ENCODE data around the gene TSPAN8.
"Not testable (repeated sequence)": the region's sequence is repeated elsewhere in the genome, so short reads cannot be mapped to it uniquely, and the experiment has no call there.

TSPAN8 gene

DNA sequence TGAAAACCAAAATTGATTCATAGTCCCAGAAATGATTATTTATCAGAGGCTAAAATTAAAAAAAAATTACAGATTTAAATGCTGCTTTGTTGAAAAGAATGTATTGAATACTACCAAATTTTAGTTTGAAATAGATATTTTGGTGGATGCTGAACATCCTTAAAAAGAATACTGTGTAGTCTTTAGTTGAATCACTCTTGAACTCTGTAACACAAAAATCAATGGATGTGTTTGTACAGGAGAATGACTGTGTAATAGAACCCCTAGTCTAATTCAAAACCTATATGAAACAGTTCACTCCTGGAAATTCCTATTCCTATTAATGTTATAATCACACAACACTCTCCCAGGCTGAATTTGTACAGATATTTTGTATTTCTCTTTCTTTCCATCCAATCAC, 1.5 kb upstream of the TSPAN8 start:
- TF ChIP-seq POLR2A (IDR thresholded peaks at IDR 0.05; ENCODE audit: low read depth, low read length) (no peak), POU2F2 (IDR thresholded peaks at IDR 0.05; ENCODE audit: low read depth, low read length) (no peak), TAF1 (IDR thresholded peaks at IDR 0.05; ENCODE audit: low read depth, low read length) (no peak), POLR2AphosphoS5 (IDR thresholded peaks at IDR 0.05; ENCODE audit: low read depth, low read length) (no peak), SPI1 (IDR thresholded peaks at IDR 0.05; ENCODE audit: low read depth, low read length) (no peak)
- no peak for DNase-seq (ENCODE audit: insufficient read length, low spot score)
- no peak for FAIRE-seq

DNA sequence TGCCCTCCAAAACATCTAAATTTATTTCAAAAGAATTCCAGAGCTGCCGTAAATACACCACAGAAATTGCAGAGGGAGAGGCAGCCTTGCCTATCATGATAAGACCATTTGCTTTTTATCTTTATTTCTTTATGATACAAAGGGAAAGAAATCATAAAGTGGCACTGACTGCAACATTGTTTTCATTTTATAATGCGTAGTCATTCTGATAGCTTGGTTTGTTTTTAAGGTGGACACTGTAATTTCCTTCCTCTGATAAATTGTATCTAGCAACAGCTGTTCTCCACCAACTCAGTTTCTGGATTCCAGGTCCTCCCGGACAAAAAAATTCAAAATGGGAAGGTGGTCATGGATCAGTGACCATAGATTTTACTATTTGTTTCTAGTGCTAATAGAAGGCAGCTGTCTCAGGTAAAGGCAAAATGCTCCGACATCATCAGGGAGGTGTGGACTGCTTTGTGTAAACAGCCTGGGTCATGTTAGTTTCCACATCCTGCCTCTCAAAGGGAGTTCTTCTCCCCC, 623 bp upstream of the TSPAN8 start:
- DNase-seq (ENCODE audit: insufficient read length, low spot score) (no peak), FAIRE-seq (no peak)
- TF ChIP-seq POLR2AphosphoS5 (IDR thresholded peaks at IDR 0.05; ENCODE audit: low read depth, low read length) = no peak
- TF ChIP-seq TAF1 (IDR thresholded peaks at IDR 0.05; ENCODE audit: low read depth, low read length) = no peak
- TF ChIP-seq POLR2A (IDR thresholded peaks at IDR 0.05; ENCODE audit: low read depth, low read length) = no peak
- no peak for TF ChIP-seq PAX5 (IDR thresholded peaks at IDR 0.05; ENCODE audit: insufficient read depth, low read length, severe bottlenecking)
- TF ChIP-seq POU2F2 (IDR thresholded peaks at IDR 0.05; ENCODE audit: low read depth, low read length) = no peak
- no peak for TF ChIP-seq SPI1 (IDR thresholded peaks at IDR 0.05; ENCODE audit: low read depth, low read length)

DNA sequence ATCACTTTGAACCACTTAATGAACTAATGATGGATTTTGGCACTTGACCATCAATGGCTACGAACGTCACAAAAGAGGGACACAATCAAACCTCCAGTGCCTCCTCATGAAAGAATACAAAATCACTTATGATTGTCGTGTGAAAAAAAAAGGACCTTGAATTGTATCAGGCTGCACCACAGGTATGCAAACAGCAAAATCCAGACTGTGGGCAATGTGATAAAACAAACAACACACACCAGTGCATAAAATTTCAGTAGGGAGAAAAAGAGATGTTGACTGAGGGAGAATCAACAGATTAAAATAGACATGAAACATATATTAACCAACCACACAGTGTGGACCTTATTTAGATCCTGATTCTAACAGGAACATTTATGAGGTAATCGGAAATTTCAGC, 2.6 kb downstream of the TSPAN8 start:
- DNase-seq (ENCODE audit: insufficient read length, low spot score) (no peak), FAIRE-seq (no peak)
- TF ChIP-seq TAF1 (IDR thresholded peaks at IDR 0.05; ENCODE audit: low read depth, low read length) (no peak), POLR2A (IDR thresholded peaks at IDR 0.05; ENCODE audit: low read depth, low read length) (no peak), PAX5 (IDR thresholded peaks at IDR 0.05; ENCODE audit: insufficient read depth, low read length, severe bottlenecking) (no peak), POU2F2 (IDR thresholded peaks at IDR 0.05; ENCODE audit: low read depth, low read length) (no peak), POLR2AphosphoS5 (IDR thresholded peaks at IDR 0.05; ENCODE audit: low read depth, low read length) (no peak), SPI1 (IDR thresholded peaks at IDR 0.05; ENCODE audit: low read depth, low read length) (no peak)

DNA sequence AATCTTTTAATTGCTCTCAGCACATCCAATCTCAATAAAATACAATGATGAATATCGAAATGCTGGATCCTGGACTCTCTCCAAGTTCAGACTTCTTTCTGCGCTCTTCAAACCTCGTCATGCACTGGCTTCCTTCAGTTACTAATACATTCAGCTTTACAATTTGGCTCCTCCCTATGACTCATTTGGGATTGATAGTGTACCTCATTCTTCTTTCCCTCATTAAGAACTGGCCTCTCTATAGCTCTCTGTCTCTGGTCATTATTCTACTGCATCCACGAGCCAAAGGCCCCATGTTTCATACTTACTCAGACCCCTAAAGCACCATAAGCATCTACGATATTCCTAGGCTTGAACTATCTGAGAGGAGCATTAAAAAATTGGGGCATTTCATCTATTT, 4.9 kb downstream of the TSPAN8 start:
- FAIRE-seq (no peak), DNase-seq (ENCODE audit: insufficient read length, low spot score) (no peak)
- TF ChIP-seq POLR2A (IDR thresholded peaks at IDR 0.05; ENCODE audit: low read depth, low read length) (no peak), PAX5 (IDR thresholded peaks at IDR 0.05; ENCODE audit: insufficient read depth, low read length, severe bottlenecking) (no peak), TAF1 (IDR thresholded peaks at IDR 0.05; ENCODE audit: low read depth, low read length) (no peak), POLR2AphosphoS5 (IDR thresholded peaks at IDR 0.05; ENCODE audit: low read depth, low read length) (no peak), SPI1 (IDR thresholded peaks at IDR 0.05; ENCODE audit: low read depth, low read length) (no peak), POU2F2 (IDR thresholded peaks at IDR 0.05; ENCODE audit: low read depth, low read length) (no peak)

DNA sequence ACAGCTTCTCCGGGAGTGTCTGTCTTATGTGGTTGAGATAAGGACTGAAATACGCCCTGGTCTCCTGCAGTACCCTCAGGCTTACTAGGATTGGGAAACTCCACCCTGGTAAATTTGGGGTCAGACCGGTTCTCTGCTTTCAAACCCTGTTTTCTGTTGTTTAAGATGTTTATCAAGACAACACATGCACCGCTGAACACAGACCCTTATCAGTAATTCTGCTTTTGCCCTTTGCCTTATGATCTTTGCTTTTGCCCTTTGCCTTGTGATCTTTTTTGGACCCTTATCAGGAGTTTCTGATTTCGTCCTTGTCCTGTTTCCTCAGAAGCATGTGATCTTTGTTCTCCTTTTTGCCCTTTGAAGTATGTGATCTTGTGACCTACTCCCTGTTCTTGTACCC, 7.8 kb downstream of the TSPAN8 start:
- FAIRE-seq; DNase-seq (ENCODE audit: insufficient read length, low spot score): not testable (repeated sequence)

DNA sequence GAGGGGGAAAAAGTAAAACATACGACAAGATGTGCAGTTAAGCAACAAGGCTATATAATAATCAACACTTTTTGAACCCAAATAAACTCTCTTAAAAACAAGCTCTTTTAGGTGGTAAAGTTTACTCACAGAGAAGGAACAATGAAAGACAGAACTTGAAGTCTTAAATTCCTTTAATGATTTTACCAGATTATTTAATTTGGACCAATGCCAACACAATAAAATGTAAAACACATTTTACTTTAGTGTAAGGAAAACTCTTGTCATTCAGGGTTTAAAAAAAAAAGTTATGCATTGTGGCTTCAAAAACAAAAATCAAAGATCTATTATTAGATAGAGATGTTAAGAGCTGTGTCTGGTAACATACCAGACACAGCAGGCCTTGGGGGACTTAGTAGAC, 13.1 kb downstream of the TSPAN8 start:
- FAIRE-seq = no peak
- no peak for TF ChIP-seq POLR2A (IDR thresholded peaks at IDR 0.05; ENCODE audit: low read depth, low read length)
- TF ChIP-seq PAX5 (IDR thresholded peaks at IDR 0.05; ENCODE audit: insufficient read depth, low read length, severe bottlenecking) = no peak
- TF ChIP-seq TAF1 (IDR thresholded peaks at IDR 0.05; ENCODE audit: low read depth, low read length) = no peak
- TF ChIP-seq POU2F2 (IDR thresholded peaks at IDR 0.05; ENCODE audit: low read depth, low read length) = no peak
- no peak for TF ChIP-seq SPI1 (IDR thresholded peaks at IDR 0.05; ENCODE audit: low read depth, low read length)
- no peak for TF ChIP-seq POLR2AphosphoS5 (IDR thresholded peaks at IDR 0.05; ENCODE audit: low read depth, low read length)
- no peak for DNase-seq (ENCODE audit: insufficient read length, low spot score)

DNA sequence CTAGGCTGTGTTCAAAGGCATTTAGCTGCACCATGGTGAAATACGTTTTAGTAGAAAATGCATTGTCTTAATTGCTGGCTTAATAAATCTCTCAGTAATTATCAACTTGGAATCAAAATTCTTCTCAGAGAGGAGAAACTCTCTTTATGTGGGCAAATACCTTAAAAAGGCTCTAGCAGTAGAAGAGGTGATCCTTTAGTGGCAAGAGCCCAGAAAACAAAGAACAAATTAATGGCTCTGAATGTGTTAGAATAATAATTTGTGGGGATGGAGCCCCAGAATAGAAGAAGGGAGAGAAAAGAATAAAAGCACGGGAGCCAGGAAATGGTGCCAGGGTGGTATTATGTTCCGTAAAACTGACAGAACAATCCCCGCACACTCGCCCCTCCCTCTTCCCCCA, 14.8 kb downstream of the TSPAN8 start:
- TF ChIP-seq TAF1 (IDR thresholded peaks at IDR 0.05; ENCODE audit: low read depth, low read length) (no peak), PAX5 (IDR thresholded peaks at IDR 0.05; ENCODE audit: insufficient read depth, low read length, severe bottlenecking) (no peak), POLR2AphosphoS5 (IDR thresholded peaks at IDR 0.05; ENCODE audit: low read depth, low read length) (no peak), SPI1 (IDR thresholded peaks at IDR 0.05; ENCODE audit: low read depth, low read length) (no peak), POU2F2 (IDR thresholded peaks at IDR 0.05; ENCODE audit: low read depth, low read length) (no peak), POLR2A (IDR thresholded peaks at IDR 0.05; ENCODE audit: low read depth, low read length) (no peak)
- no peak for FAIRE-seq

DNA sequence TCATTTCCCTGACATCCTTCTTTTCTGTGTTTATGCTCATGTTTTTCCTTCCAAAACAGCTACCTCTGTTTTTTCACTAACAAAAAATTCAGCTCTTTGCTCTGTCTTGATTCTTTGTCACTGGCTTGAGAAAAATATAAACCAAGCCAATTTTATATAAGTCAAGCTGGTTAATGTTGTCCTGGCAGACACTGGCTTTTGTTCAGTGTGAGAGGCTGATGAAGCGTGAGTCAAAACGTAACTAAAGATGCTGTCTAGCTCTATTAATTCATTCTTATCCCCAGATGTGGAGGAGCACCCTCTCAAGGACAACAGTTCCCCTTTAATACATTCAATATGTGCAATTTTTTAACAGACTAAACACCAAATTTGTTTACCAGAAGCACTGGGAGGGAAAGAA, 15.8 kb downstream of the TSPAN8 start:
- TF ChIP-seq TAF1 (IDR thresholded peaks at IDR 0.05; ENCODE audit: low read depth, low read length) (no peak), POLR2AphosphoS5 (IDR thresholded peaks at IDR 0.05; ENCODE audit: low read depth, low read length) (no peak), POU2F2 (IDR thresholded peaks at IDR 0.05; ENCODE audit: low read depth, low read length) (no peak), PAX5 (IDR thresholded peaks at IDR 0.05; ENCODE audit: insufficient read depth, low read length, severe bottlenecking) (no peak), POLR2A (IDR thresholded peaks at IDR 0.05; ENCODE audit: low read depth, low read length) (no peak), SPI1 (IDR thresholded peaks at IDR 0.05; ENCODE audit: low read depth, low read length) (no peak)

More for the DNA sequence above, 14.8 kb downstream of the TSPAN8 start:
- DNase-seq (ENCODE audit: insufficient read length, low spot score) = no peak

DNA sequence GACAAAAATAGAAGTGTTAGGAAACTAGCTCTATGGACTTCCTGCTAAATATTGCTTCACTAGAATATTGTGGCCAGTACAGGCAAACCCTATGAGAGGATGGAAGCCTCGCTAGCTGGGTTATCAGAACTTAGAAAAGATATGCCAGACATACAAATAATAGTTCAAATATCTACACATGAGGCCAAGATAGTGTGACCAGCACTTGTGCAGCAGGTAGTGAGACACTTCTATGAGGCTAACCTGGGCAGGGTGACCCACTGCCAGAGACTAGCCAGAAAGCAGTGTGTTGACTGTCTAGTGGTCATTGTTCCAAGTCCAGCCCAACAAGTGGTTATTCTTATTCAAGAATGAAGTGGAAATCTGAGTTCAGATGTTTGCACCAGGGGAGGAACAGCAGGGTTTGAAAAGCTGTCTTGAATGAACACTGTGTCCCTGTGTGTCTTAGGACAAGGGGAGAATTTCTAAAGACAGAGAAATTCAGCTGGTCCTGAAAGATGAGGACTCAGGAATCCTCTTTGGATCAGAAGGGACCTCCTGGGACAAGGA, 16.3 kb downstream of the TSPAN8 start:
- DNase-seq (ENCODE audit: insufficient read length, low spot score) (no peak), FAIRE-seq (no peak)
- no peak for TF ChIP-seq PAX5 (IDR thresholded peaks at IDR 0.05; ENCODE audit: insufficient read depth, low read length, severe bottlenecking)

More for the DNA sequence above, 15.8 kb downstream of the TSPAN8 start:
- FAIRE-seq = no peak
- DNase-seq (ENCODE audit: insufficient read length, low spot score) = no peak

DNA sequence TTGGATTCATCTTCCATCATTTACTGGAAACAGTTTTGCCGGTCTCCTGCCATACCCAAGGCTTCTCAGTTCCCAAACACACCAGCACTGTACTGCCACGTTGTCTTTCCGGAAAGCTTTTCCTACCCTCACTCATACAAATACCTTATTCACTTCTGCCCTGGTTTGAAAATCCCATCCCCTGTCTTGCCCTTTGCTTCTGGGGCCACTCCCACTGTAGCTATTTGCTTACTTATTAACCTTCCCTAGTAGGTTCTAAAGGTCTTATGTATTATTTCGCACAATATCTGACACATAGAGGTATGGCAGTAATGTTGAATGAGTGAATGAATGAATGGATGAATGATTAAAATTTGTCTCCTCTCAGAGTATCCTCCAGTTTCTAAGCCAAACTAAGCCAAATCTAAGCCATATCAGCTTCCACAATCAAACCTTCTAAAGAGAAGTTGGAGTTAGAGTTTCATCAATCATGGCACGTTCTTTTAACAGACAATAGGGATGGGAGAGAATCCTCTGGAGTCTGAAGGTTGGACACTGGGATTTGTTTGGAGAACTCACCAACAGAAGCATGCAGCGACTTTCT, 18.6 kb downstream of the TSPAN8 start:
- FAIRE-seq (no peak), DNase-seq (ENCODE audit: insufficient read length, low spot score) (no peak)
- TF ChIP-seq SPI1 (IDR thresholded peaks at IDR 0.05; ENCODE audit: low read depth, low read length) (no peak), TAF1 (IDR thresholded peaks at IDR 0.05; ENCODE audit: low read depth, low read length) (no peak), POU2F2 (IDR thresholded peaks at IDR 0.05; ENCODE audit: low read depth, low read length) (no peak), POLR2AphosphoS5 (IDR thresholded peaks at IDR 0.05; ENCODE audit: low read depth, low read length) (no peak)
